HEK293T (cell line): ENCODE measurements around the gene PLA2G6.

Experiments
- CTCF ChIA-PET: fragments of 350-600 bp; formaldehyde crosslinking; extraction: SDS; loops from one replicate; lab custom pipeline; 2021; ENCODE audit warnings: antibody characterized with exemption, inconsistent platforms; lab: Yijun Ruan, JAX
- POLR2A ChIA-PET: fragments of 350-600 bp; formaldehyde crosslinking; extraction: SDS; loops from one replicate; lab custom pipeline; 2020; ENCODE audit warnings: antibody characterized with exemption, inconsistent platforms; lab: Yijun Ruan, JAX
- DNase-seq: peaks from one replicate; pipeline ENCODE4 v3.0.0; 2012; ENCODE audit warnings: mixed read lengths; ENCODE audit errors: extremely low spot score
- ARNT ChIP-seq: fragments of 450-650 bp; IDR thresholded peaks from 2 replicates; pipeline ENCODE4 v1.6.1; 2017; ENCODE audit warnings: mild to moderate bottlenecking
- BHLHE40 ChIP-seq: fragments of 450-650 bp; IDR thresholded peaks from 2 replicates; pipeline ENCODE4 v1.6.1; 2016; ENCODE audit warnings: mild to moderate bottlenecking, moderate library complexity, borderline replicate concordance
- CTBP1 ChIP-seq: fragments of 450-650 bp; IDR thresholded peaks from 2 replicates; pipeline ENCODE4 v1.6.1; 2016; ENCODE audit warnings: borderline replicate concordance
- ELF4 ChIP-seq: fragments of 450-650 bp; IDR thresholded peaks from 2 replicates; pipeline ENCODE4 v1.6.1; 2017; ENCODE audit warnings: antibody characterized with exemption
- FOXA1 ChIP-seq: fragments of 450-650 bp; IDR thresholded peaks from 2 replicates; pipeline ENCODE4 v1.6.1; 2016; ENCODE audit warnings: mild to moderate bottlenecking
- FOXK2 ChIP-seq: fragments of 450-650 bp; IDR thresholded peaks from 2 replicates; pipeline ENCODE4 v1.6.1; 2016; ENCODE audit warnings: mild to moderate bottlenecking
- FOXM1 ChIP-seq: fragments of 450-650 bp; IDR thresholded peaks from 2 replicates; pipeline ENCODE4 v1.6.1; 2017; ENCODE audit warnings: mild to moderate bottlenecking, borderline replicate concordance
- HDGF ChIP-seq: fragments of 450-650 bp; IDR thresholded peaks from 2 replicates; pipeline ENCODE4 v1.6.1; 2017; ENCODE audit warnings: antibody characterized with exemption, borderline replicate concordance
- L3MBTL2 ChIP-seq: fragments of 450-650 bp; conservative IDR thresholded peaks from 2 replicates; pipeline ENCODE4 v1.6.1; 2016; ENCODE audit warnings: mild to moderate bottlenecking
- LEF1 ChIP-seq: fragments of 450-650 bp; IDR thresholded peaks from 2 replicates; pipeline ENCODE4 v1.6.1; 2017; ENCODE audit warnings: mild to moderate bottlenecking, borderline replicate concordance
- NFRKB ChIP-seq: fragments of 450-650 bp; IDR thresholded peaks from 2 replicates; pipeline ENCODE4 v1.6.1; 2016; ENCODE audit warnings: mild to moderate bottlenecking, moderate library complexity
- SP1 ChIP-seq: fragments of 450-650 bp; IDR thresholded peaks from 2 replicates; pipeline ENCODE4 v1.6.1; 2017
- SUZ12 ChIP-seq: fragments of 450-650 bp; IDR thresholded peaks from 2 replicates; pipeline ENCODE4 v1.6.1; 2016; ENCODE audit warnings: mild to moderate bottlenecking
- TARDBP ChIP-seq: fragments of 450-650 bp; IDR thresholded peaks from 2 replicates; pipeline ENCODE4 v1.6.1; 2016
- ZNF384 ChIP-seq: fragments of 450-650 bp; IDR thresholded peaks from 2 replicates; pipeline ENCODE4 v1.6.1; 2016
- TF ChIP-seq, protein P1 (sequence below): fragments of 450-650 bp; IDR thresholded peaks from 2 replicates; pipeline ENCODE4 v1.6.1; 2016

The PLA2G6 gene

DNA sequence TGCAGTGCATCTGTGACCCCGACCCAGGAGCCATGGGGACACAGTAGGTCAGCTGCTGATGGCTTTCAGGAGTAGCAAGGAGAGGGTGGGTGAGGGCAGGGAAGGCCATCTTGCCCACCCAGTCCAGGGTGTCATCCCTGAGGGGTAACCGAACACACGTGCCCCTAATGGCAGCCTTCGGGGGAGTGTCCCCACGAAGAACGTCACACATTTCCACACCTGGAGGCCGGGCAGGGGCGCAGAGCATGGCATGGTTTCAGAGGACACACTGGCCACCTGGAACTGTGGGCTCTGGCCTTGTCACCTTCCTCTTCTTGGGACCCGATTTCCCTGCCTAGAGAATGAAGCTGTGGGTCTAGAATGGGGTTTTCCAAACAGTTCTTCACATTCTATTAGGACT, 51.8 kb downstream of the PLA2G6 start:
- ChIA-PET CTCF (interaction anchor here (0.8 kb wide), 1 partner anchor 15 kb away, joined by 3 read pairs; no protein-coding TSS in a partner anchor), POLR2A (no interaction called here)
- no peak for DNase-seq

DNA sequence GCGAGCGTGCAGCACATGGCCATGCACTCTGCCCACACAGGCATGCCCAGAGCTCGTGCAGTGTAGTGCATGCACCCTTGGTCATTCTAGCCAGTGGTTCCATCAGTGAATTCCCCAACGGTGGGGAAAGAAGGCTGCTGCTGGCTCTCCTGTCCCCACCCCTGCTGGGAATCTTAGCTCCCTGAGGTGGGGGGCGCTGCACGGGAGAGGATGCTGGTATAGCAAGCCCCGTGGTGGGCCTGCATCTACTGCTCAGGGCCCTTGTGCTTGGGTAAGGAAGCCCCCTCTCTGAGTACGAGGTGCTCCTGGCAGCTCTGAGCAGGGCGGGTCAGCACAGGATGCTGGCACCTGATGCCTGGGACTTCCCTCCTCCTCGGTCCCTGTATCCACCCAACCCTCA, 52.6 kb downstream of the PLA2G6 start:
- ChIA-PET POLR2A (no interaction called here), CTCF (no interaction called here)
- TF ChIP-seq FOXK2, result no peak
- no peak for TF ChIP-seq BHLHE40
- no peak for TF ChIP-seq TARDBP
- no peak for TF ChIP-seq CTBP1
- no peak for TF ChIP-seq LEF1
- TF ChIP-seq HDGF, result no peak
- no peak for TF ChIP-seq FOXA1
- TF ChIP-seq FOXM1, result no peak
- TF ChIP-seq SUZ12, result no peak
- TF ChIP-seq ZNF384, result no peak
- no peak for TF ChIP-seq ELF4
- no peak for TF ChIP-seq NFRKB
- no peak for TF ChIP-seq L3MBTL2
- no peak for TF ChIP-seq SP1
- no peak for TF ChIP-seq ARNT
- TF ChIP-seq, protein P1, sequence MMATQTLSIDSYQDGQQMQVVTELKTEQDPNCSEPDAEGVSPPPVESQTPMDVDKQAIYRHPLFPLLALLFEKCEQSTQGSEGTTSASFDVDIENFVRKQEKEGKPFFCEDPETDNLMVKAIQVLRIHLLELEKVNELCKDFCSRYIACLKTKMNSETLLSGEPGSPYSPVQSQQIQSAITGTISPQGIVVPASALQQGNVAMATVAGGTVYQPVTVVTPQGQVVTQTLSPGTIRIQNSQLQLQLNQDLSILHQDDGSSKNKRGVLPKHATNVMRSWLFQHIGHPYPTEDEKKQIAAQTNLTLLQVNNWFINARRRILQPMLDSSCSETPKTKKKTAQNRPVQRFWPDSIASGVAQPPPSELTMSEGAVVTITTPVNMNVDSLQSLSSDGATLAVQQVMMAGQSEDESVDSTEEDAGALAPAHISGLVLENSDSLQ, result no peak
- DNase-seq, result no peak

More for the DNA sequence above, 51.8 kb downstream of the PLA2G6 start:
- TF ChIP-seq TARDBP, result no peak
- no peak for TF ChIP-seq L3MBTL2
- no peak for TF ChIP-seq FOXK2
- TF ChIP-seq FOXM1, result no peak
- no peak for TF ChIP-seq SUZ12
- no peak for TF ChIP-seq ZNF384
- TF ChIP-seq ELF4, result no peak
- no peak for TF ChIP-seq NFRKB
- TF ChIP-seq BHLHE40, result no peak
- TF ChIP-seq, protein P1, result no peak
- TF ChIP-seq FOXA1, result no peak
- TF ChIP-seq HDGF, result no peak
- TF ChIP-seq LEF1, result no peak
- no peak for TF ChIP-seq ARNT
- no peak for TF ChIP-seq CTBP1
- no peak for TF ChIP-seq SP1

DNA sequence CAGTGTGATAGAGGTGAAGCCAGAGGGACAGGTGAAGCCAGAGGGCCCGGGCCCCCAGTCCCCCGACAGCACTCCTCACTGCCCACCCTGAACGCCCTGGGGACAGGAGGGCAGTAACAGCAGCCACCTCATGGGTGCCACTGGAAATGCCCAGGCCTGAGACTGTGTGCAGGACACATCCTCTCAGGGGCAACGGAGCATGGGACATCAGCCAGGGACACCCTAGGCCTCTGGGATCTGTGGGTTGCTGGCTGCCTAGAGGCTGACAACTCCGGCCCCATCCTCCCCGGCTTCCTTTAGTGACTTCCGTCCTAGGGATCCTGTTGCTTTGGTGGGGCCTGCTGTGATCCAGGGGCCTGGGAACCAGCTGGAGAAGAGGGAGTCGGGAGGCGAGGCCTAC, 53.8 kb downstream of the PLA2G6 start:
- ChIA-PET POLR2A (no interaction called here), CTCF (no interaction called here)
- TF ChIP-seq CTBP1 (no peak), LEF1 (no peak), BHLHE40 (no peak), FOXA1 (no peak), ELF4 (no peak), FOXK2 (no peak), SUZ12 (no peak), FOXM1 (no peak), TARDBP (no peak), SP1 (no peak), NFRKB (no peak), L3MBTL2 (no peak), ZNF384 (no peak), ARNT (no peak)
- TF ChIP-seq, protein P1, result no peak
- DNase-seq, result no peak

DNA sequence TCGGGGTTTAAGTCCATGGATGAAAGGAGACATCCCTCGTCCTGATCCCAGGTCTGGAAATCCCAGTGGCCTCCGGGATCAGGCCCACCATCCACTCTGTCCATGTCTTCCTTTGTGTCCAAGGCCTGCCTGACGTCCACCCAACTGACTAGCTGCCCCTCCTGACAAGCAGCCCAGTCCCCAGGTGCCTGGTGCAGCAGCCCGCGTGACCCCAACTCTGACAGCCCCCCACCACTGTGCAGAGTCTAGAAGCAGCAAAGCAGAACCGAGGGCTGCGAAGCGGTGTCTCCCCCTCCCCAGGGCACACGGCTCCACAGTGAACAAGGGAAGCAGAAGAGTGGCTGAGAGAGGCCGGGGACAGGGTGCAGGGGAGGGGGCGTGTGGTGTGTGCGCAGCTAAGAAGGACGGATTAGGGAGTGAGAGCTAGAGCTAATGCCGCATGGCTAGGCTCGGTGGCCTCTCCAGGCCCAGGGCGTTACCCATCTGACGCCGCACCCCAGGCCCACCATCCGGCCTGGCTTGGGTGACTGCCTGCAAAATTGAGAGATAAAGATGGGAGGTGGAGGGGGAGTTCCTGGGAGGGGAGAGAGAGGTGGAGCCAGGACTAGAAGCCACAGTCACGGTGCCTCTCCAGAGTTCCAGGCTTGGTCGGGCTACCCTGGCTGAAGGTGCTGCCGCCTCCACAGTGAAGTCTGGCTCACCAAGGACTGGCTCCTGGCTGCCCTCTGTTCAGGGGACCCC, 54.5 kb downstream of the PLA2G6 start:
- CTCF ChIA-PET, result no interaction called here
- POLR2A ChIA-PET, result no interaction called here
- DNase-seq, result no peak
- TF ChIP-seq TARDBP (no peak), ZNF384 (no peak), SP1 (no peak), CTBP1 (no peak), FOXK2 (no peak), HDGF (no peak), SUZ12 (no peak), FOXM1 (no peak), L3MBTL2 (no peak), ARNT (no peak), BHLHE40 (no peak), FOXA1 (no peak), ELF4 (no peak), NFRKB (no peak), LEF1 (no peak)
- TF ChIP-seq, protein P1, result no peak

DNA sequence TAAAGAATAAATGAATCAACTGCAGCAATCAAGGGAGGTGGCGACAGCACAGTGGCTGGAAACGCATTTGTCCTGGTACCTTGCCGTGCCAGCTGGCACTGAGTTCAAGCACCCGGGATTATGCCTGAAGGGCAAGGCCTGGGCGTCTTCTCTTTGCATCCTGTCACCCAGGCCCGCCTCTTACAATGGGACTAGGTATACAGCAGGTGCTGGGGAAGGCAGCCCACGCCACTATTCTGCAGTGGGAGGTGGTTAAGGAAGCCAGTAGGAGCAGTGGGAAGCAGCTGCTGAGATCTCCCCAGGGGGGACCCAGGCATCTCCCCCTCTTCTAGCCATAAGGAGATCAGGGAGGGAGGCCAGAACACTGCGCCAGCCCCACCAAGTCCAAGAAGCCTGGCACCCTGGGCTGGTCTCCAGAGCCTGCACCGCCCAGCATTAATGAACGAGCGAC, 55.9 kb downstream of the PLA2G6 start:
- ChIA-PET POLR2A (no interaction called here), CTCF (no interaction called here)
- no peak for DNase-seq
- TF ChIP-seq LEF1 (no peak), SUZ12 (no peak), ELF4 (no peak), L3MBTL2 (no peak), CTBP1 (no peak), HDGF (no peak), ARNT (no peak), TARDBP (no peak)
- TF ChIP-seq, protein P1, result no peak
